GM21576 (cell line): ENCODE results near the gene ABCC5.

ENCODE experiments used
- ATAC-seq: cut with Tn5 transposase; IDR thresholded peaks from one replicate; pipeline ENCODE4 v1.9.1; 2021; ENCODE audit warnings: mild to moderate bottlenecking, moderate library complexity; ENCODE audit not compliant: unreplicated experiment

Gene ABCC5

DNA sequence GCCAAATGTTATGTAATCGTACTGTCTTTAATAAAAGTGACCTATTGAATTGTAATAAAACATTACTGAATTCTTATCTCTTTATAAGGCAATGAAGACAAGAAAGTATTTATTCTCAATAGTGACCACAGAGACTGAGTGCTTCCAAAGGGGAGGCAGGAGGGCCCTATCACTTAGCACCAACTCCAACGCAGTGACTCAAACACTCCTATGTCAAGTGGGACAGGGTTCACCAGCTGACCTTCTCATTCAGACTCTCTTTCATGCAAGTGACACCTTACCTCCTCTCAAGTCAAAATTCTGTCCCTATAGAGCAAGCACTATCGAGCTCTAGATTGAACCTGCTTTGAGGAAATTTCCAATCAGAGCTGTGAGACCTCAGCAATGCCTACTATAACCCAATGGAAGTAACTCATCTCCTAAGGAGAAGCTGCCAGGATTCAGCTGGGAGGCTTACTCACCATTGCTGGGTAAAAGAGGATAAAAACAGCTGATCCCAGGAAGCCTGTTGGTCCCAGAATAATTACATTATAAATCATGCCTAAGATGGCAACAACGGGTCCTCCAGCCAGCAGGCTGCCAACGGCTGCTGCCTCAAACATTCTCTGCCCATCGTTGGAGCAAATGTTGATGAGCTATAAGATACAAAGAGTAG is 35.6 kb downstream of the ABCC5 start:
- ATAC-seq: no peak

DNA sequence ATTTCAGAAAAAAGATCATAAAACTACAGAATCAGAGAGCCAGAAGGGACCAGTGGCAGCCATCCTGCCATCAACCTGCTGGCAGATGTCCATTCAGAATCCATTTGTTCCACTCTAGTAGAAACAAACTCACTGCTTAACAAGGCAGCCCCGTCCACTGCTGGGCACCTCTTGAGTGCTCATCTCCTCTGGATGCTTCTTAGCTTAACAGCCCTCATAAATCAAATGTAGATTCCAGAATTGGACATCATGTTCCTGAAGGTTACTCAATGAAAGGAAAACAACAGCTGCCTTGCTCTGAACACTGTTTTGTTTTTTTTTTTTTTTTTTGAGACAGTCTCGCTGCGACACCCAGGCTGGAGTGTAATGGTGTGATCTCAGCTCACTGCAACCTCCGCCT is 37.3 kb downstream of the ABCC5 start:
- ATAC-seq: no peak

DNA sequence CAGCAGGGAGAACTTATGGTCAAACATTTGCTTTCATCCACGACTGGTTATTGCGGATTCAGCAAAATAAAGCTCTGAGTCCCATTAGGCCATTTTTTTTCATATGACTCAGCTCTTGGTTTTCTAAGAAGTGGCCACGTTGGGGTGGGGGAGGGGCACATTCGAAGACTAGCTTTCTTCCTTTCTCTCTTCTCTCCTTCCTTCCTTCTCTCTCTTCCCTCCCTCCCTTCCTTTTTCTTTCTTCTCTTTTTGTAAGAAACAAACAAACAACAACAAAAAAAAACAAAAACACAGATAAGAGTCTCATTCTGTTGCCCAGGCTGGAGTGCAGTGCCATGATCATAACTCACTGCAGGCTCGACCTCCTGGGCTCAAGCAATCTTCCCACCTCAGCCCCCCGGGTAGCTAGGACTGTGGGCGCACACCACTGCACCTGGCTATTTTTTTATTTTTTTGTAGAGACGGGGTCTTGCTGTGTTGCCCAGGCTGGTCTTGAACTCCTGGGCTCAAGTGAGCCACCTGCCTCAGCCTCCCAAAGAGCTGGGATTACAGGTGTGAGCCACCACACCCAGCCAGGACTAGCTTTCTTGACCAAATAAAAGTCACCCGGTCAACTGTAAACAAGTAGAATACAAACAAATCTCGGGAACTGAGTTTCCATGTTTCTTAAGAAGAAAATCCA is 41.6 kb downstream of the ABCC5 start:
- ATAC-seq: no peak

DNA sequence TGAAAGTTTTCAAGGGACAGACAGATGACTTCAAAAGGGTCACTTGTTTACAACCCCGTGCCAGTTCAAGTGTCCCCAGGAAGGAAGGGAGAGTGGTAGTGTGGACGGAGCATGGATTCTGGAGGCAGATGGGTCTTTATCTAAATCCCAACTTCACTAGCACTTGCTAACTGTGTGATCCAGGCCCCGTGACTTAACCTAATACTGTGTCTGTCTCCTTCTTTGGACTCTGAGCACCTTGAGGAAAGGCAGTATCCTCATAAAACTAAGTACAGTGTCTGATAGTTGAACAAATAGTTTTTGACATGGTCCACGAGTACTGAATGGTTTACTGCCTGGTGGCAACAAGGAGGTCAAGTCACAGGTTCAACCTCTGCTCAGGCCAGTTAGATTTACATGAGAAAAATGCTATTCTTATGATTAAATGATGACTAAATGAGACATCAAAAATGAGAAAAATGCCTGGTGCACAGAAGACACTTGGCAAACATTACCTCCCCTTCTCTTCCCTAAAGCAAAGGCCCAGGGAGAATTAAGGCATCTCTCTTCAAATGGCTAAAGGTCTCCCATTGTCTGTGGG is 48.9 kb downstream of the ABCC5 start:
- no peak for ATAC-seq

DNA sequence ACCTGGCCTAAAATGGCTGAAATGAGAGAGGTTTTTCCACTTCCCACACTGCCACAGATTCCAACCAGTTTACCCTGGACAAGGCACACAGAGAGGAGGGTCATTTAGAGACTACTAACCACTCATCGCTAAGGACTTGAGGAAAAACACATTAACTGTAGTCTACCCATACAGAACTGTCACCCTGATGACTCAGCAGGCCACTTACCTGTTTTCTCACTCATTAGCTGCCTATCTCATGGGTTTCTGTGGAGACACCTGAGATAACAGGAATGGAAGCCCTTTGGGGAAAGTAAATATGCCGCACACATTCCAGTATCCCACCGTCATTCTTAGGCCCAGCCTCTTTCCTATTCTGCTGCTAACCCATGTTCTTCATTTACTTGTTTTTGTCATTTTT is 50.0 kb downstream of the ABCC5 start:
- ATAC-seq: no peak

- ATAC-seq: no peak
Observed at GRCh38 chr3:183966361-183966791, 51.3 kb downstream of the ABCC5 start.

- ATAC-seq: no peak
Observed at GRCh38 chr3:183962807-183963206, 54.9 kb downstream of the ABCC5 start.

- ATAC-seq: no peak
Observed at GRCh38 chr3:183959214-183959613, 58.5 kb downstream of the ABCC5 start.

- no peak for ATAC-seq
Observed at GRCh38 chr3:183958775-183959174, 58.9 kb downstream of the ABCC5 start.

DNA sequence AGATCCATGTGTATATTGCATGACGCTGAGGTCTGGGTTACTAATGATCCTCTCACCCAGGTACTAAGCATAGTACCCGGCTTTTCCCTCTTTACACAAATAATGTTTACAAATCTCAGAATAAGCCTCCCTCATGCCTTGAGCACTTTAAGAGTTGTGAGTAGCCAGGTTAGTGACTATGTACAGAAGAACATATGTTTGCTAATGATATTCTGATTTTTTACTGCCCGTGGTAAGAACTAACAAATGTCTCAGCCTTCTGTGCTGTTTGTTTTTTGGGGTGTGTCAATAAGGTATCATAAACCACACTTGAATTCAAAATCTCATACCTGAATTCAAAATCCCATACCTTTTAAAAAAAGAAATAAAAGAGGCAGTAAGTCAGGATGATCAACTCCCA is 59.5 kb downstream of the ABCC5 start:
- ATAC-seq: no peak

DNA sequence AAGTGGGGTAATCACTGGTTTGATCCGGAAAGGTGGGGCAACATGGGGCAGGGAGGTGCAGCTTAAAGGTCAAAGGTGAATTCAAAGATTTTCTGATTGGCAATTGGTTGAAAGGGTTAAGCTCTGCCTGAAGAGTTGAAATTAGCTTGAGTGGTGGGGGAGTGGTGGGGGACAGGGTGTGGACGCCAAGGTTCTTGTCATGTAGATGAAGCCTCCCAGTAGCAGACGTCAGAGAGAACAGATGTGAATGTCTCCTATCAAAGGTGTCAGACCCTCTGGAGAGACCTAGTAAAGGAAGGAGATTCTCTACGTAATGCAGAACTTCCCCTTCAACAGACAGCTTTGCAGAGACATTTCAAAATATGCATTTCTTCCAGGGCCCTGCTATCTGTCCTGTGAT is 62.8 kb downstream of the ABCC5 start:
- no peak for ATAC-seq

- ATAC-seq: no peak
Observed at GRCh38 chr3:183953471-183954070, 64.1 kb downstream of the ABCC5 start.

DNA sequence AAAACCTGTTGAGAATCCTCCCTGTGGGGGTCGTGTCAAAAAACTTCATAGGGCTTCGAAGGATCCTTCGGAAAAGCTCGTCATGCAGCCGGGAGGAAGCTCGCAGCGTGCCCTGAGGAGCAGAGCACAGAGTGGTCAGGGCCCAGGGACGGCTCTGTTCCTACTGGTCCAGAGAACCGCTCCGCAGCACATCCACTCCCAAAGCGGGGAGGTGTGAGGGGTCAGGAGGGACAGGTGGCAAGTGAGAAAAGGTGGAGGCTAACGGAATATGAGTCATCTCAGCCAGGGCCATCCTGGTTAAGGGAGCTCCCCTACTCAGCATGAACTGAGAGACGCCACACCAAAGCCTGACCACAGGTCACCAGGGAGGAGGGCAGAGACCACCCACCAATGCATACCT is 66.2 kb downstream of the ABCC5 start:
- no peak for ATAC-seq

DNA sequence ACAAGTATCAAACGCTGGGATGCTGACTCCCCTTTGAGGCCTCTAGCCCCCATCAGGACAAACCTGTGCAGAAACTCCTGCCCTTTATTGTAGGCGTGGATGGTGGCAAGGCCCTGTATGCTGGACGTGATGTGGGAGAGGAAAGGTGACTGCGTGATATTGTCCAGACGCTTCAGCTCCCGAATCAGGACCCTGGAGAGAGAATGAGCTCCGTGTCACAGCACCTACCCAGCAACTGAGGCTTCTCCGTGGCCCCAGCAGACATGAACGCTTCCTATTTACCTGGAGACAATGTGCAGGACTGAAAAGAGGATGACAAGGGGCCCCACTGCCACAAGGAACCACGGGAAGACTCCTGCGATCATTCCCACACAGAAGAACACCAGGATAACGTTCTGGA is 68.0 kb downstream of the ABCC5 start:
- no peak for ATAC-seq

GRCh38 chr3:183946037-183946436 is 71.6 kb downstream of the ABCC5 start:
- no peak for ATAC-seq

DNA sequence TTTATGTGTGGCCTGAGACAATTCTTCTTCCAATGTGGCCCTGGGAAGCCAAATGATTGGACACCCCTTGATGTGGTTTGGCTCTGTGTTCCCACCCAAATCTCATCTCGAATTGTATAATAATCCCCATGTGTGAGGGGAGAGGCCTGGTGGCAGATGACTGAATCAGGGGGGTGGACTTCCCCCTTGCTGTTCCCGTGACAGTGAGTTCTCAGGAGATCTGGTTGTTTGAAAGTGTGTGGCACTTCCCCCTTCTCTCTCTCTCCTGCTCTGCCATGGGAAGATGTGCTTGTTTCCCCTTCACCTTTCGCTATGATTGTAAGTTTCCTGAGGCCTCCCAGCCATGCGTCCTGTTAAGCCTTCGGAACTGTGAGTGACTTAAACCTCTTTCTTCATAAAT is 72.9 kb downstream of the ABCC5 start:
- no peak for ATAC-seq

DNA sequence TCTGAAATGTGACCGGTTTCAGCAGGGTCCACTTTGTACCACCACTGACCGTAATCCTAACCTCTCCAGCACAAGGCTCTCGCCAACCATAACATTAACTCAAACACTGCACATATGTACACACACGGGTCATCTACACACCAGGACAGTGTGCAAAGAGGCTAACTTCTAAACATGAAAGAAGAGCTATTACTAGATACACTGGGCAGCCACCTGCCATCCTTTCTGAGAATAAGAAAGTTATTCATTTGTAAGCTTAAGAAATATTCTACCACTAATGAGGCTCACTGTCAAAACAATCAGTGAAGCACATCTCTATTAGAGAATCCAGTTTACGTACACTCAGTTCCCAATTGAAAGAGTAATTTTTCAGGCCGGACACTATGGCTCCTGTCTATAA is 73.9 kb downstream of the ABCC5 start:
- ATAC-seq: no peak

GRCh38 chr3:183941216-183941615 is 76.5 kb downstream of the ABCC5 start:
- ATAC-seq: no peak

DNA sequence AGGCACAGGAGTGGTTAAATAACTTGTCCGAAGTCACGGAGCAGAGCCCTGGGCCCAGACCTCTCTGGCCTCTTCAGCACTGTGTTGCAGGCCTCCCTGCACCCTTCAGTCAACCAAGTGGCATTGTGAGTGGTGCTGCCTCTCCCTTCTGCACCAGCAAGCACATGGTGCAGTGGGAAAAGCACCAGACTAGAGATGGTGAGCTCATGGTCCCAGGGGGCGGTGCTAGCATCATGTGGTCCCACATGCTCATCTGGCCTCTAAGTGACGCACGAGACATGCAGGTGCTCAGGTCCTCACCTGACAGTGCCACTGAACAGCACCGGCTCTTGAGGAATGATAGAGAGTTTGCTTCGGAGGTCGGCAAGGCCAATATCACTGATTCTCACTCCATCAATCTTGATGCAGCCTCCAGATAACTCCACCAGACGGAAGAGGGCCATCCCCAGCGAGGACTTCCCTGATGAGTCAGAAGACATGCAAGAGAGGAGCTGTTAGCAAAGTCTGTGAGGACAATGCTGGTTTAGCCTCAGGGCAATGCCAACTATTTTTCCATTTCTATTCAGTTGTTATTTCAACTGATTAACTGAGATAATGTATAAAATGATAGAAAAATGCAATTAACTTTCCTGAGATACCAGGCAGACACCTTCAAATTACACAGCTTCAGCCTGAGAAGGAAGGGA is 79.9 kb downstream of the ABCC5 start:
- no peak for ATAC-seq

DNA sequence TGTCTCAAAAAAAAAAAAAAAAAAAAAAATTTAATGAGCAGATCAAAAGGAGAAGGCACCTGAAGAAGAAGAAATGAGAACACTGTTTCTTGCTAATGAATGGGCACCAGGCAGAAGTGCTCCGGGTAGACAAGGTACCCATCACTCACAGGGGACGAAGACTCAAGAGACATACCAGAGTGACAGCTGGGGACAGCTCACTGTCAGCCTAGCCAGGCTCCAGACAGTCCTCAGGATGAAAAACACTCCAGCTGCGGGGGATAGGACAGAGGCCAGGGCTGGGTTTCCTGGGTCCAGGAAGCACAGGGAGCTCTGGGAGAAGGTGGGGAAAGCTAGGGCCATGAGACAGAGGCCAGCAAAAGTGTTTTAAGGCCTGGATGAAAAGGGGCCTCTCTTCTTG is 84.5 kb downstream of the ABCC5 start:
- ATAC-seq: no peak

DNA sequence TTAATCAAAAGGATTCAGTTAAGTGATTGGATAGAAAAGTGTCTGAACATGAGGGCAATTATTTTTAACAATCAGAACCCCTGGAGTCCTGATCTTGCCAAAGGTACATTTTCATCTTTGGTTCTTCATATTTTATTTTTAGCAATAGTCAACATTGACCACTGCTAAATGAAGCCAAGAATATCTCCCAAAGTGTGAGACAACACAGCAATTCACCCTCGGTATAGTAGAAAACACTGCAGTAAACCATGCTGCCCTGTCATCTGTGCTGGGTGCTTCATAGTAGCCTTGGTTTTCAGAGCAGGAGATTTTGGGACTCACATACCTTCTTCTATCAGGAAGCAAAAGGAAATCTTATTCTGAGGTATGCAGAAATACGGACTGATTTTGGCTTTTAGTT is 85.8 kb downstream of the ABCC5 start:
- no peak for ATAC-seq

DNA sequence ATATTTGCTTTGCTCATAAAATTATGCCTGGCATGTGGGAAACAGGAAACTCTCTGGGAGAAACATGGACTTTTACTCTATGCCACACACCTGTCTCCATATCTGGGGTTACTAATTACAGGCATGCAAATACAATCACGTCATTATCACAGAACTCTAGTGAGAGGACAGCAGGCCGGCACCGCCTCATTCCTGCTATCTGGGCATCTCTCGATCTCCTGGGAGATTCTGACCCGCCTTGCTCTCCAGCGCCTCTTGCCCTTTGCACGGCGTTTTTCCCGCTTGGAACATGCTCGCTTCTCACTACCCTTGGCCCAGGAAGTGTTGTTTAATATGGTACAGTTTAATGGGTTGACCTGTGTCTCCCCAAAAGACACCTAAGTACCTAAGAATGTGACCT is 87.6 kb downstream of the ABCC5 start:
- no peak for ATAC-seq
